GM13976 (cell line): ENCODE measurements around the gene MPIG6B.

Experiments used
- DNase-seq: peaks from one replicate; pipeline ENCODE4 v3.0.0; 2012; ENCODE audit warnings: low spot score
- CTCF ChIP-seq: IDR thresholded peaks from 2 replicates; pipeline ENCODE4 v1.5.1; 2012; ENCODE audit warnings: borderline replicate concordance, mild to moderate bottlenecking; ENCODE audit not compliant: insufficient read depth; ENCODE audit errors: extremely low read depth, missing control alignments, control extremely low read depth
- in situ Hi-C: fragments of 300-500 bp; cut with MboI; formaldehyde crosslinking; loops from one replicate; pipeline ENCODE4 v1.12.0; 2022; ENCODE audit warnings: low sequenced_read_pairs, mixed read lengths, inconsistent platforms; ENCODE audit not compliant: unreplicated experiment

MPIG6B gene

GRCh38 chr6:31775633-31776484, 52.7 kb downstream of the MPIG6B start:
- in situ Hi-C loops = no loop called here
- no peak for TF ChIP-seq CTCF
- no peak for DNase-seq
